K562 (cell line): ENCODE results near the gene PLA2G3. TPM values are rescaled to one million over a fixed set of nuclear protein-coding genes. Genes with fewer than 3 reads are reported as not detected.

Source experiments
- CBX1 ChIP-seq: sonication (generic); IDR thresholded peaks from 2 replicates; pipeline ENCODE4 v1.6.1; 2016; ENCODE audit warnings: antibody characterized with exemption, low read depth, mild to moderate bottlenecking
- EP300 ChIP-seq: IDR thresholded peaks from 2 replicates; pipeline ENCODE4 v1.6.1; 2012; ENCODE audit warnings: low read length, improper control_type of control experiment
- HBP1 ChIP-seq: fragments of 450-650 bp; formaldehyde crosslinking; IDR thresholded peaks from 2 replicates; pipeline ENCODE4 v1.4.0; 2022; ENCODE audit warnings: missing genetic modification characterization
- ILF3 ChIP-seq: fragments of 450-650 bp; IDR thresholded peaks from 2 replicates; pipeline ENCODE4 v1.6.1; 2018; ENCODE audit warnings: antibody characterized with exemption, mild to moderate bottlenecking, moderate library complexity, borderline replicate concordance
- KDM1A ChIP-seq, 2 experiments: fragments of 450-650 bp; IDR thresholded peaks; 2 replicates each; pipeline ENCODE4 v1.6.1; 2016; ENCODE audit warnings: mild to moderate bottlenecking in 2 of 2
- MBD1 ChIP-seq: fragments of 250-450 bp; sonication (Bioruptor Pico); IDR thresholded peaks from 2 replicates; pipeline ENCODE4 v1.8.0; 2022; ENCODE audit warnings: inconsistent platforms
- NFYB ChIP-seq: IDR thresholded peaks from 2 replicates; pipeline ENCODE4 v1.6.1; 2011; ENCODE audit warnings: mild to moderate bottlenecking, moderate library complexity; ENCODE audit not compliant: insufficient read length; ENCODE audit errors: extremely low read depth
- PBX2 ChIP-seq, 2 experiments: IDR thresholded peaks in 1 of 2; conservative IDR thresholded peaks in 1 of 2; 2 replicates each; pipeline ENCODE4 v1.6.1; 2016; ENCODE audit warnings: low read depth in 2 of 2, mild to moderate bottlenecking in 1 of 2, missing compliant biosample characterization in 1 of 2, missing genetic modification characterization in 1 of 2, moderate library complexity in 1 of 2
- PHB2 ChIP-seq: fragments of 450-650 bp; IDR thresholded peaks from 2 replicates; pipeline ENCODE4 v1.6.1; 2017; ENCODE audit warnings: low read depth
- POLR2B ChIP-seq: fragments of 450-650 bp; IDR thresholded peaks from 2 replicates; pipeline ENCODE4 v1.6.1; 2018; ENCODE audit warnings: low read depth; ENCODE audit not compliant: partially characterized antibody
- PTTG1 ChIP-seq: fragments of 450-650 bp; IDR thresholded peaks from 2 replicates; pipeline ENCODE4 v1.6.1; 2016; ENCODE audit warnings: low read depth, mild to moderate bottlenecking, missing genetic modification characterization, missing compliant biosample characterization
- SNRNP70 ChIP-seq: fragments of 200-400 bp; formaldehyde crosslinking; optimal IDR thresholded peaks from 2 replicates; pipeline ENCODE3; 2017; ENCODE audit warnings: low read depth, low read length
- STAT5B ChIP-seq: fragments of 250-450 bp; sonication (Bioruptor Pico); IDR thresholded peaks from 2 replicates; pipeline ENCODE4 v1.8.0; 2021; ENCODE audit warnings: mild to moderate bottlenecking, inconsistent platforms
- TRIM25 ChIP-seq: fragments of 450-650 bp; IDR thresholded peaks from 2 replicates; pipeline ENCODE4 v1.7.0; 2016; ENCODE audit warnings: borderline replicate concordance
- TRIM28 ChIP-seq: fragments of 450-650 bp; IDR thresholded peaks from 2 replicates; pipeline ENCODE4 v1.6.1; 2017
- XRCC5 ChIP-seq: fragments of 200-400 bp; formaldehyde crosslinking; IDR thresholded peaks from 2 replicates; pipeline ENCODE4 v1.6.1; 2017; ENCODE audit warnings: low read depth, mild to moderate bottlenecking, low read length
- ZKSCAN3 ChIP-seq: fragments of 250-450 bp; sonication (Bioruptor Pico); IDR thresholded peaks from 2 replicates; pipeline ENCODE4 v1.4.0; 2020
- ZNF232 ChIP-seq: sonication (generic); formaldehyde crosslinking; IDR thresholded peaks from 2 replicates; pipeline ENCODE4 v1.8.0; 2022; ENCODE audit warnings: mild to moderate bottlenecking, missing genetic modification reagents
- ZNF239 ChIP-seq: fragments of 250-450 bp; sonication (Bioruptor Pico); IDR thresholded peaks from 2 replicates; pipeline ENCODE4 v1.4.0; 2020; ENCODE audit warnings: mild to moderate bottlenecking
- ZNF77 ChIP-seq: fragments of 250-450 bp; sonication (Bioruptor Pico); IDR thresholded peaks from 2 replicates; pipeline ENCODE4 v1.5.0; 2020
- polyA plus RNA-seq, 8 experiments: library from polyadenylated mRNA; depleted of rRNA in 4 of 8; stranded (reverse) in 5 of 8; unstranded in 3 of 8; fragments of >200 nt; fragmentation: Nextera tagmentation in 2 of 8; fragmentation: Illumina TruSeq in 1 of 8; extraction: Ambion mirVana in 2 of 8; extraction: Trizol in 1 of 8; gene quantifications; 2 replicates each; pipeline versions ENCODE4 v1.2.1 to v1.2.3, GENCODE V29; 2011 to 2014; ENCODE audit warnings: inconsistent platforms in 1 of 8, missing spikeins in 1 of 8
- total RNA-seq, 7 experiments: library from RNA; depleted of rRNA in 6 of 7; stranded (reverse); fragments of >200 nt in 6 of 7; fragmentation: Illumina TruSeq in 2 of 7; extraction: Trizol in 2 of 7; gene quantifications; 2 replicates each; pipeline versions ENCODE4 v1.2.1 to v1.2.3, GENCODE V29; 2011 to 2021; ENCODE audit warnings: low replicate concordance in 1 of 7

Gene PLA2G3
- total and polyA plus RNA-seq, 9 of the 15 experiments (the other 6 are each of a cell fraction or from before 2014, with no cell fraction given) = 0.18 to 1.4 (median 0.64) TPM

GRCh38 chr22:31084811-31085492, 55.4 kb downstream of the PLA2G3 start (continued):
- TF ChIP-seq ZKSCAN3 (CRISPR knock-in tag) (no peak), TRIM28 (no peak), MBD1 (CRISPR knock-in tag) (no peak), PTTG1 (tag) (no peak), SNRNP70 (no peak), TRIM25 (no peak), PBX2 (CRISPR knock-in tag; IDR thresholded peaks at IDR 0.05; ENCODE audit: low read depth) (no peak), PBX2 (tag; conservative IDR thresholded peaks at IDR 0.05; ENCODE audit: low read depth) (no peak), NFYB (no peak), EP300 (no peak), STAT5B (no peak), PHB2 (no peak), ILF3 (no peak), ZNF239 (CRISPR knock-in tag) (no peak), ZNF77 (CRISPR knock-in tag) (no peak), CBX1 (peak; percentile 49; the same call in 1 of the 2 replicates), HBP1 (CRISPR knock-in tag) (no peak), KDM1A (IDR thresholded peaks at IDR 0.05) (no peak), POLR2B (no peak), XRCC5 (no peak; the same call in 1 of the 2 replicates), ZNF232 (no peak)
